Endothelial cell of umbilical vein (primary cell): ENCODE results near the gene KCNIP1. TPM values are rescaled to one million over a fixed set of nuclear protein-coding genes. Genes with fewer than 3 reads are reported as not detected.

Experiments
- BruUV-seq: library from RNA; stranded (reverse); fragments of 400-500 nt; replicated peaks from 2 replicates; lab custom pipeline; 2021; lab: Mats Ljungman, UMichigan
- CTCF ChIA-PET: fragments of 300-600, 350-600 bp; sonication (Branson Sonifier 250); formaldehyde crosslinking; loops from one replicate; lab custom pipeline; 2021; ENCODE audit warnings: antibody characterized with exemption, inconsistent platforms; lab: Charles Lee
- POLR2A ChIA-PET: fragments of 300-600, 350-600 bp; sonication (Branson Sonifier 250); formaldehyde crosslinking; loops from one replicate; lab custom pipeline; 2021; ENCODE audit warnings: antibody characterized with exemption, inconsistent platforms; lab: Charles Lee
- DNase-seq: peaks from one replicate; pipeline ENCODE4 v3.0.0-alpha.2; 2011; ENCODE audit warnings: low read depth, low spot score
- FAIRE-seq: peaks from 2 replicates; lab custom pipeline; 2011; peaks lifted over from hg19 to GRCh38; lab: Jason Lieb, UNC
- H2AFZ ChIP-seq: 2 replicates; pipeline ENCODE4 v1.6.0; 2012; ENCODE audit warnings: low read depth, low read length, control low read depth, inconsistent platforms
- H3K27ac ChIP-seq: 2 replicates; pipeline ENCODE4 v1.5.1; 2011; ENCODE audit warnings: low read depth, mild to moderate bottlenecking, control low read depth, low read length, moderate library complexity; ENCODE audit not compliant: insufficient read depth
- H3K27me3 ChIP-seq, 2 experiments: 2 replicates each; pipeline versions ENCODE4 v1.6.0 to v1.6.1; 2011; ENCODE audit warnings: low read length in 2 of 2, mixed read lengths in 1 of 2; ENCODE audit not compliant: control insufficient read depth in 2 of 2, insufficient read depth in 2 of 2
- H3K36me3 ChIP-seq, 2 experiments: 2 replicates in 1 of 2; 3 replicates in 1 of 2; pipeline ENCODE4 v1.5.1; 2011; ENCODE audit warnings: low read length in 2 of 2, mild to moderate bottlenecking in 1 of 2, moderate library complexity in 1 of 2; ENCODE audit not compliant: control insufficient read depth in 2 of 2, insufficient read depth in 2 of 2; ENCODE audit errors: extremely low read depth in 1 of 2
- H3K4me1 ChIP-seq: 3 replicates; pipeline ENCODE4 v1.5.1; 2011; ENCODE audit warnings: mild to moderate bottlenecking, low read length; ENCODE audit not compliant: control insufficient read depth, insufficient read depth; ENCODE audit errors: extremely low read depth
- H3K4me2 ChIP-seq: 2 replicates; pipeline ENCODE4 v1.6.1; 2011; ENCODE audit warnings: low read length, control low read depth, mixed read lengths; ENCODE audit not compliant: insufficient read depth
- H3K4me3 ChIP-seq, 3 experiments: fragments of 200-600 bp in 1 of 3; sonication (generic), shearing (Covaris generic) in 1 of 3; replicated peaks in 1 of 3; 2 replicates each; pipeline ENCODE4 v1.5.1; 2011 to 2016; ENCODE audit warnings: control low read depth in 3 of 3, low read length in 3 of 3, mild to moderate bottlenecking in 2 of 3, inconsistent platforms in 1 of 3, low read depth in 1 of 3, moderate library complexity in 1 of 3; ENCODE audit not compliant: insufficient read depth in 1 of 3
- H3K79me2 ChIP-seq: 2 replicates; pipeline ENCODE4 v1.6.0; 2012; ENCODE audit warnings: low read length, inconsistent platforms; ENCODE audit not compliant: control insufficient read depth, insufficient read depth
- H3K9ac ChIP-seq: replicated peaks from 2 replicates; pipeline ENCODE3; 2011; ENCODE audit warnings: low read length, control low read depth; ENCODE audit not compliant: insufficient read depth; ENCODE audit errors: extremely low read depth
- H3K9me1 ChIP-seq: replicated peaks from 3 replicates; pipeline ENCODE4 v1.6.0; 2011; ENCODE audit warnings: mild to moderate bottlenecking, low read length; ENCODE audit not compliant: control insufficient read depth, insufficient read depth; ENCODE audit errors: extremely low read depth
- H3K9me3 ChIP-seq: replicated peaks from 2 replicates; pipeline ENCODE4 v1.5.1; 2012; ENCODE audit warnings: low read length, inconsistent platforms; ENCODE audit not compliant: control insufficient read depth, insufficient read depth
- H4K20me1 ChIP-seq: replicated peaks from 2 replicates; pipeline ENCODE3; 2011; ENCODE audit warnings: mild to moderate bottlenecking, low read length; ENCODE audit not compliant: control insufficient read depth, insufficient read depth; ENCODE audit errors: extremely low read depth
- EZH2 ChIP-seq: IDR thresholded peaks from 2 replicates; pipeline ENCODE4 v1.6.1; 2012; ENCODE audit warnings: borderline replicate concordance, low read depth, mild to moderate bottlenecking, moderate library complexity, low read length, inconsistent platforms; ENCODE audit not compliant: severe bottlenecking
- FOS ChIP-seq: IDR thresholded peaks from 2 replicates; pipeline ENCODE4 v1.6.1; 2011; ENCODE audit warnings: mild to moderate bottlenecking, low read length, moderate library complexity, borderline replicate concordance; ENCODE audit not compliant: insufficient read depth
- GATA2 ChIP-seq: IDR thresholded peaks from 2 replicates; pipeline ENCODE4 v1.7.0; 2011; ENCODE audit warnings: low read depth, mild to moderate bottlenecking, moderate library complexity, mixed read lengths, low read length; ENCODE audit not compliant: insufficient read length, insufficient read depth
- JUN ChIP-seq: IDR thresholded peaks from 2 replicates; pipeline ENCODE4 v1.6.1; 2011; ENCODE audit warnings: borderline replicate concordance, low read depth; ENCODE audit not compliant: insufficient read length, insufficient read depth
- MYC ChIP-seq: IDR thresholded peaks from one replicate; pipeline ENCODE4 v1.6.1; 2011; ENCODE audit warnings: mild to moderate bottlenecking, low read depth, low read length
- POLR2A ChIP-seq: IDR thresholded peaks from 2 replicates; pipeline ENCODE4 v1.6.1; 2012; ENCODE audit warnings: low read depth, mild to moderate bottlenecking, control low read depth, low read length
- POLR2AphosphoS5 ChIP-seq: IDR thresholded peaks from 2 replicates; pipeline ENCODE4 v1.6.1; 2012; ENCODE audit warnings: low read depth, mild to moderate bottlenecking, control low read depth, low read length, moderate library complexity; ENCODE audit not compliant: insufficient read depth
- dilution Hi-C: fragments of 300-500 bp; cut with MboI; formaldehyde crosslinking; loops from one replicate; pipeline ENCODE4 v1.15.0; 2019; ENCODE audit warnings: low sequenced_read_pairs; ENCODE audit not compliant: extremely low pct_ligation_motif_present
- intact Hi-C: fragments of 100-400 bp; cut with micrococcal nuclease; formaldehyde crosslinking; loops from one replicate; pipeline ENCODE4 v1.10.0; 2022
- polyA plus RNA-seq, 4 experiments: library from polyadenylated mRNA; depleted of rRNA in 3 of 4; stranded (reverse) in 3 of 4; unstranded in 1 of 4; fragments of >200 nt; gene quantifications; 2 replicates each; pipeline versions ENCODE4 v1.2.1 to v1.2.3, GENCODE V29; 2011 to 2012; ENCODE audit warnings: missing spikeins in 1 of 4
- total RNA-seq: library from RNA; stranded (reverse); gene quantifications from 2 replicates; pipeline ENCODE4 v1.2.3, GENCODE V29; 2021
- TF ChIP-seq, protein P1 (sequence below), 2 donors: IDR thresholded peaks; 1 replicate in 1 of 2; 2 replicates in 1 of 2; pipeline ENCODE4 v1.5.1; 2011; ENCODE audit warnings: low read length in 2 of 2, mild to moderate bottlenecking in 2 of 2, moderate library complexity in 2 of 2, control low read depth in 1 of 2, inconsistent platforms in 1 of 2, low read depth in 1 of 2; ENCODE audit not compliant: insufficient read depth in 1 of 2; ENCODE audit errors: extremely low read depth in 1 of 2
- TF ChIP-seq, protein P2 (sequence below): IDR thresholded peaks from 2 replicates; pipeline ENCODE4 v1.6.1; 2011; ENCODE audit not compliant: insufficient read depth, insufficient read length

The KCNIP1 gene
- total and polyA plus RNA-seq, 2 donors (not counting 3 experiments of a cell fraction or from before 2014, with no cell fraction given) = 0.15 TPM; not detected in 1

DNA sequence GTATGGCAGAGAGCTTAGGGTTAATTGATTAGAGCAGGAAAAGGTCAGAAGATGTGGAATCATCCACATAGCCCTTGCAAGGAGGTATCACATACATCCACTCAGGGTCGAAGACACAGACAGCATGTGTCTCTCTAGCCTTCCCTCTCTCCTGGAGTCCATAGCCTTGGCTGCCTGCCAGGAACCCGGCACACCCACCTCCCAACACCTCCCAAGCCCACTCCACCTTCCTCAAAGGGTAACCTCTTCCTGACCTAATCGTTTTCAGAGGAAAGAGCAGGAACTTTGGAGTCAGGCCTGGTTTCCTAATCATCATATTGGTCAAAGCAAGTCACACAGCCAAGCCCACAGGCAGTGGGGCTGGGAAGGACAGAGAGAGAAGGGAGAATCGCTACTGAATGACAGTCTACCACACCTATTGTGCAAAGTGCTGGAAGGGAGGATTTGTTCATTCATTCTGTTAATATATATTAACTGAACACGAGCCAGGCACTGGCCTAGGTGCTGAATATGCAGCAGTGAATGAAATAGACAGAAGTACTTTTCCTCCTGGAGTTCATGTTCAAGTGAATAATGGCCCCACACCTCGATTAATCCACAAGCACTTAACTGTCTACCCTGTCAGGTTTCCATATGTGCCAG is 107.8 kb downstream of the KCNIP1 start:
- Histone ChIP-seq H3K9me3 (no peaks in the 10 kb centered on the region), H3K4me1 (no peaks in the 10 kb centered on the region), H3K27me3 (peaks cover 1 to 5% of the 10 kb centered on the region in 2 experiments), H3K4me2 (no peak overlapping the region), H2AFZ (no peak overlapping the region), H3K27ac (no peak overlapping the region), H4K20me1 (no peaks in the 10 kb centered on the region), H3K36me3 (no peaks in the 10 kb centered on the region), H3K79me2 (no peaks in the 10 kb centered on the region), H3K9me1 (no peaks in the 10 kb centered on the region), H3K9ac (no peak overlapping the region), H3K4me3 (no peak overlapping the region)
- no peak for DNase-seq
- FAIRE-seq = no peak
- dilution Hi-C loops (no loop called here), intact Hi-C loops (no loop called here)
- no TSS peak for BruUV-seq
- CTCF ChIA-PET = interaction anchor here (4.3 kb wide), 1 partner anchor 21 kb away, joined by 24 read pairs; no protein-coding TSS in a partner anchor
- TF ChIP-seq POLR2AphosphoS5 (no peak), GATA2 (no peak), POLR2A (no peak), FOS (no peak), MYC (no peak), JUN (no peak), EZH2 (no peak)
- TF ChIP-seq, protein P1, sequence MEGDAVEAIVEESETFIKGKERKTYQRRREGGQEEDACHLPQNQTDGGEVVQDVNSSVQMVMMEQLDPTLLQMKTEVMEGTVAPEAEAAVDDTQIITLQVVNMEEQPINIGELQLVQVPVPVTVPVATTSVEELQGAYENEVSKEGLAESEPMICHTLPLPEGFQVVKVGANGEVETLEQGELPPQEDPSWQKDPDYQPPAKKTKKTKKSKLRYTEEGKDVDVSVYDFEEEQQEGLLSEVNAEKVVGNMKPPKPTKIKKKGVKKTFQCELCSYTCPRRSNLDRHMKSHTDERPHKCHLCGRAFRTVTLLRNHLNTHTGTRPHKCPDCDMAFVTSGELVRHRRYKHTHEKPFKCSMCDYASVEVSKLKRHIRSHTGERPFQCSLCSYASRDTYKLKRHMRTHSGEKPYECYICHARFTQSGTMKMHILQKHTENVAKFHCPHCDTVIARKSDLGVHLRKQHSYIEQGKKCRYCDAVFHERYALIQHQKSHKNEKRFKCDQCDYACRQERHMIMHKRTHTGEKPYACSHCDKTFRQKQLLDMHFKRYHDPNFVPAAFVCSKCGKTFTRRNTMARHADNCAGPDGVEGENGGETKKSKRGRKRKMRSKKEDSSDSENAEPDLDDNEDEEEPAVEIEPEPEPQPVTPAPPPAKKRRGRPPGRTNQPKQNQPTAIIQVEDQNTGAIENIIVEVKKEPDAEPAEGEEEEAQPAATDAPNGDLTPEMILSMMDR (IDR thresholded peaks at IDR 0.05; ENCODE audit: extremely low read depth in 1 of 2, insufficient read depth in 1 of 2, low read depth in 1 of 2, low read length in 2 of 2) = no peak
- TF ChIP-seq, protein P2, sequence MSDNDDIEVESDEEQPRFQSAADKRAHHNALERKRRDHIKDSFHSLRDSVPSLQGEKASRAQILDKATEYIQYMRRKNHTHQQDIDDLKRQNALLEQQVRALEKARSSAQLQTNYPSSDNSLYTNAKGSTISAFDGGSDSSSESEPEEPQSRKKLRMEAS = no peak
- POLR2A ChIA-PET = no interaction called here
